Activated CD4-positive, alpha-beta memory T cell treated with anti-CD3 and anti-CD28 coated beads, Interleukin-2, amount 10 ng/mL, durations not matched to agents 7 days and 5 days (primary cell): ENCODE data around the gene CT45A1. TPM values are rescaled to one million over a fixed set of nuclear protein-coding genes. Genes with fewer than 3 reads are reported as not detected.
"Not testable (repeated sequence)": the region's sequence is repeated elsewhere in the genome, so short reads cannot be mapped to it uniquely, and the experiment has no call there.

Experiments
- CTCF ChIA-PET: fragments of 350-600 bp; sonication (Branson Sonifier 250); formaldehyde crosslinking; loops from one replicate; lab custom pipeline; 2021; ENCODE audit warnings: antibody characterized with exemption, inconsistent platforms; lab: Charles Lee
- POLR2A ChIA-PET: fragments of 350-600 bp; sonication (Branson Sonifier 250); formaldehyde crosslinking; loops from one replicate; lab custom pipeline; 2021; ENCODE audit warnings: antibody characterized with exemption; lab: Charles Lee
- DNase-seq: peaks from one replicate; pipeline ENCODE4 v3.0.0-alpha.2; 2020
- H3K27ac Mint-ChIP-seq: one replicate; pipeline ENCODE4 v1.8.0; 2021; ENCODE audit warnings: mild to moderate bottlenecking, mixed read lengths
- H3K27me3 Mint-ChIP-seq: one replicate; pipeline ENCODE4 v1.8.0; 2021; ENCODE audit warnings: mixed read lengths
- H3K36me3 Mint-ChIP-seq: one replicate; pipeline ENCODE4 v1.8.0; 2021; ENCODE audit warnings: low read depth, mixed read lengths
- H3K4me1 Mint-ChIP-seq: one replicate; pipeline ENCODE4 v1.8.0; 2021; ENCODE audit warnings: mixed read lengths
- H3K4me3 Mint-ChIP-seq: one replicate; pipeline ENCODE4 v1.8.0; 2021; ENCODE audit warnings: mild to moderate bottlenecking, mixed read lengths
- H3K9me3 Mint-ChIP-seq: one replicate; pipeline ENCODE4 v1.8.0; 2021; ENCODE audit warnings: mixed read lengths
- total RNA-seq, 2 experiments: library from RNA; stranded (reverse); gene quantifications; one replicate each; pipeline ENCODE4 v1.2.3, GENCODE V29; 2021

The CT45A1 gene
- not detected for total RNA-seq

- CTCF ChIA-PET, H3K36me3 Mint-ChIP-seq: not testable (repeated sequence)
These were observed at the start of gene CT45A1 for GRCh38 chrX:135713183-135713689. CT45A1 (plus strand) TSS chrX:135713639; CDS start chrX:135718941, 5,302 bp downstream.

GRCh38 chrX:135672979-135673378 is 40.5 kb upstream of the CT45A1 start:
- H3K4me1 Mint-ChIP-seq, CTCF ChIA-PET, DNase-seq, H3K9me3 Mint-ChIP-seq, POLR2A ChIA-PET, H3K27me3 Mint-ChIP-seq, H3K36me3 Mint-ChIP-seq, H3K4me3 Mint-ChIP-seq, H3K27ac Mint-ChIP-seq: not testable (repeated sequence)

More at GRCh38 chrX:135713183-135713689, at the start of gene CT45A1:
- H3K27me3 Mint-ChIP-seq, H3K9me3 Mint-ChIP-seq, H3K27ac Mint-ChIP-seq, H3K4me1 Mint-ChIP-seq, H3K4me3 Mint-ChIP-seq, POLR2A ChIA-PET, DNase-seq: not testable (repeated sequence)

GRCh38 chrX:135688137-135688536 is 25.3 kb upstream of the CT45A1 start:
- Mint-ChIP-seq H3K27ac (no peak overlapping the region), H3K36me3 (no peaks in the 10 kb centered on the region), H3K27me3 (no peaks in the 10 kb centered on the region), H3K9me3 (no peaks in the 10 kb centered on the region), H3K4me3 (no peak overlapping the region), H3K4me1 (no peaks in the 10 kb centered on the region)
- DNase-seq: no peak
- CTCF ChIA-PET: no interaction called here
- POLR2A ChIA-PET: no interaction called here

GRCh38 chrX:135695471-135695870 is 18.0 kb upstream of the CT45A1 start:
- DNase-seq: no peak
- Mint-ChIP-seq H3K9me3 (no peaks in the 10 kb centered on the region), H3K4me1 (no peaks in the 10 kb centered on the region), H3K27ac (no peak overlapping the region), H3K27me3 (no peaks in the 10 kb centered on the region), H3K36me3 (no peaks in the 10 kb centered on the region), H3K4me3 (no peak overlapping the region)
- ChIA-PET CTCF (no interaction called here), POLR2A (no interaction called here)

- Mint-ChIP-seq H3K9me3 (no peaks in the 10 kb centered on the region), H3K27ac (no peak overlapping the region), H3K4me3 (no peak overlapping the region), H3K4me1 (no peaks in the 10 kb centered on the region), H3K36me3 (no peaks in the 10 kb centered on the region), H3K27me3 (no peaks in the 10 kb centered on the region)
- ChIA-PET POLR2A (no interaction called here), CTCF (no interaction called here)
- no peak for DNase-seq
These were observed 15.8 kb upstream of the CT45A1 start for GRCh38 chrX:135697601-135698000.

GRCh38 chrX:135698924-135699323 is 14.5 kb upstream of the CT45A1 start:
- CTCF ChIA-PET: no interaction called here
- Mint-ChIP-seq H3K9me3 (no peaks in the 10 kb centered on the region), H3K27me3 (no peaks in the 10 kb centered on the region), H3K4me1 (no peaks in the 10 kb centered on the region), H3K36me3 (no peaks in the 10 kb centered on the region), H3K27ac (no peak overlapping the region), H3K4me3 (no peak overlapping the region)
- POLR2A ChIA-PET: no interaction called here
- no peak for DNase-seq

GRCh38 chrX:135707880-135708279 is 5.6 kb upstream of the CT45A1 start:
- no peaks in the 10 kb centered on the region for H3K27me3 Mint-ChIP-seq
- no peaks in the 10 kb centered on the region for H3K36me3 Mint-ChIP-seq
- DNase-seq: peak; percentile 23
- CTCF ChIA-PET: no interaction called here
- H3K27ac Mint-ChIP-seq: no peak overlapping the region
- no peaks in the 10 kb centered on the region for H3K9me3 Mint-ChIP-seq
- no peak overlapping the region for H3K4me3 Mint-ChIP-seq
- POLR2A ChIA-PET: no interaction called here
- no peaks in the 10 kb centered on the region for H3K4me1 Mint-ChIP-seq

GRCh38 chrX:135713795-135714194 is 356 bp downstream of the CT45A1 start:
- Mint-ChIP-seq H3K9me3 (no peaks in the 10 kb centered on the region), H3K4me3 (no peak overlapping the region), H3K36me3 (no peaks in the 10 kb centered on the region), H3K4me1 (no peaks in the 10 kb centered on the region), H3K27me3 (no peaks in the 10 kb centered on the region), H3K27ac (no peak overlapping the region)
- ChIA-PET CTCF (no interaction called here), POLR2A (no interaction called here)
- DNase-seq: no peak

- H3K36me3 Mint-ChIP-seq, H3K27me3 Mint-ChIP-seq, H3K9me3 Mint-ChIP-seq, CTCF ChIA-PET, POLR2A ChIA-PET, H3K4me3 Mint-ChIP-seq, H3K4me1 Mint-ChIP-seq, H3K27ac Mint-ChIP-seq, DNase-seq: not testable (repeated sequence)
These were observed 21.2 kb downstream of the CT45A1 start for GRCh38 chrX:135734666-135735065.

GRCh38 chrX:135737366-135738071 is 24.1 kb downstream of the CT45A1 start:
- Mint-ChIP-seq H3K9me3 (no peaks in the 10 kb centered on the region), H3K4me3 (no peak overlapping the region), H3K36me3 (no peaks in the 10 kb centered on the region), H3K27ac (no peak overlapping the region), H3K4me1 (no peaks in the 10 kb centered on the region), H3K27me3 (no peaks in the 10 kb centered on the region)
- ChIA-PET POLR2A (no interaction called here), CTCF (no interaction called here)
- no peak for DNase-seq

GRCh38 chrX:135740681-135741149 is 27.3 kb downstream of the CT45A1 start:
- Mint-ChIP-seq H3K27ac (no peak overlapping the region), H3K4me3 (no peak overlapping the region), H3K4me1 (no peaks in the 10 kb centered on the region)

GRCh38 chrX:135741192-135741715 is 27.8 kb downstream of the CT45A1 start:
- no peak overlapping the region for H3K4me3 Mint-ChIP-seq
- no peaks in the 10 kb centered on the region for H3K27me3 Mint-ChIP-seq
- no peaks in the 10 kb centered on the region for H3K9me3 Mint-ChIP-seq
- no peak for DNase-seq
- no peaks in the 10 kb centered on the region for H3K36me3 Mint-ChIP-seq
- no peak overlapping the region for H3K27ac Mint-ChIP-seq
- ChIA-PET CTCF (no interaction called here), POLR2A (no interaction called here)
- no peaks in the 10 kb centered on the region for H3K4me1 Mint-ChIP-seq

More at GRCh38 chrX:135740681-135741149, 27.3 kb downstream of the CT45A1 start:
- Mint-ChIP-seq H3K36me3 (no peaks in the 10 kb centered on the region), H3K27me3 (no peaks in the 10 kb centered on the region), H3K9me3 (no peaks in the 10 kb centered on the region)
- CTCF ChIA-PET: no interaction called here
- POLR2A ChIA-PET: no interaction called here
- peak; percentile 53 for DNase-seq

GRCh38 chrX:135744739-135745138 is 31.3 kb downstream of the CT45A1 start:
- POLR2A ChIA-PET, DNase-seq, H3K36me3 Mint-ChIP-seq, CTCF ChIA-PET, H3K9me3 Mint-ChIP-seq, H3K27ac Mint-ChIP-seq, H3K4me1 Mint-ChIP-seq, H3K4me3 Mint-ChIP-seq, H3K27me3 Mint-ChIP-seq: not testable (repeated sequence)

- CTCF ChIA-PET, H3K4me1 Mint-ChIP-seq, H3K27me3 Mint-ChIP-seq, H3K27ac Mint-ChIP-seq, POLR2A ChIA-PET, H3K9me3 Mint-ChIP-seq, DNase-seq, H3K4me3 Mint-ChIP-seq, H3K36me3 Mint-ChIP-seq: not testable (repeated sequence)
These were observed 54.7 kb downstream of the CT45A1 start, which contains the start of gene CT45A3 for GRCh38 chrX:135768091-135768490. CT45A3 (minus strand) TSS chrX:135768191; CDS start chrX:135764444, 3,747 bp downstream.
